ENCODE results near the gene PPARD. TPM values are rescaled to one million over a fixed set of nuclear protein-coding genes. Genes with fewer than 3 reads are reported as not detected.

The PPARD gene
- total RNA-seq, 1 donor from 2014 or later: 4.9 TPM

DNA sequence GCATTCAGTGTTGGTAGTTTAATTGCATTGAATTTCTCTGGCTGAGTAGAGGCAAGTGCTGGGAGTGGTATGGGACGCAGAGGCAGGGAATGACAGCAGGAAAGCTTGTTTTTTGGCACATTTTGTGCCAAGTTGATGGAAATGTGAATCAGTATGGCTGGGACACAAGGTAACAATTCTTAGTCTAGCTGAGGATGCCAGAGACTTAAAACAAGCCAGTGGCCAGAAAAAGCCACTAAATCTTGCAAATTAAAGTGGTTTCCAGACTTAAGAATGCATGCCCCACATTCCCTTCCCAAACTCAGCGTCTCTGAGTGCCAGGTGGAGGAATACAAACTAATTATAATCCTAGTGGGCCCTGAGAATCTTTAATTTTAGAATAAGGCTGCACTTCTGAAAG is 35.9 kb downstream of the PPARD start:
- Histone ChIP-seq H3K79me2 (ENCODE audit: low read depth) (no peaks in the 10 kb centered on the region), H3K4me3 (no peak overlapping the region), H3F3A (ENCODE audit: low read depth) (no peaks in the 10 kb centered on the region), H3K4me1 (no peaks in the 10 kb centered on the region), H3K9ac (no peak overlapping the region), H3K9me3 (ENCODE audit: low read depth) (no peaks in the 10 kb centered on the region), H3K27me3 (no peaks in the 10 kb centered on the region), H3K36me3 (no peaks in the 10 kb centered on the region), H2AFZ (replicated peaks) (no peak overlapping the region), H3K27ac (no peak overlapping the region), H3K4me2 (no peak overlapping the region), H4K20me1 (ENCODE audit: low read depth) (no peaks in the 10 kb centered on the region)
- DNase-seq (ENCODE audit: low spot score): no peak
- H3K4me3 Mint-ChIP-seq: no peak overlapping the region
- H3K27me3 Mint-ChIP-seq (ENCODE audit: insufficient read depth, low read depth): peaks cover 5% of the 10 kb centered on the region
- no peak overlapping the region for H3K27ac Mint-ChIP-seq
- peaks cover 2% of the 10 kb centered on the region for H3K4me1 Mint-ChIP-seq
- TF ChIP-seq EZH2phosphoT487 (IDR thresholded peaks at IDR 0.05): no peak
- TF ChIP-seq, protein P1, sequence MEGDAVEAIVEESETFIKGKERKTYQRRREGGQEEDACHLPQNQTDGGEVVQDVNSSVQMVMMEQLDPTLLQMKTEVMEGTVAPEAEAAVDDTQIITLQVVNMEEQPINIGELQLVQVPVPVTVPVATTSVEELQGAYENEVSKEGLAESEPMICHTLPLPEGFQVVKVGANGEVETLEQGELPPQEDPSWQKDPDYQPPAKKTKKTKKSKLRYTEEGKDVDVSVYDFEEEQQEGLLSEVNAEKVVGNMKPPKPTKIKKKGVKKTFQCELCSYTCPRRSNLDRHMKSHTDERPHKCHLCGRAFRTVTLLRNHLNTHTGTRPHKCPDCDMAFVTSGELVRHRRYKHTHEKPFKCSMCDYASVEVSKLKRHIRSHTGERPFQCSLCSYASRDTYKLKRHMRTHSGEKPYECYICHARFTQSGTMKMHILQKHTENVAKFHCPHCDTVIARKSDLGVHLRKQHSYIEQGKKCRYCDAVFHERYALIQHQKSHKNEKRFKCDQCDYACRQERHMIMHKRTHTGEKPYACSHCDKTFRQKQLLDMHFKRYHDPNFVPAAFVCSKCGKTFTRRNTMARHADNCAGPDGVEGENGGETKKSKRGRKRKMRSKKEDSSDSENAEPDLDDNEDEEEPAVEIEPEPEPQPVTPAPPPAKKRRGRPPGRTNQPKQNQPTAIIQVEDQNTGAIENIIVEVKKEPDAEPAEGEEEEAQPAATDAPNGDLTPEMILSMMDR (IDR thresholded peaks at IDR 0.05): no peak
- no peak for TF ChIP-seq EZH2 (IDR thresholded peaks at IDR 0.05)
- peaks cover 8% of the 10 kb centered on the region for H3K36me3 Mint-ChIP-seq
- H3K9me3 Mint-ChIP-seq: peaks cover 4% of the 10 kb centered on the region

DNA sequence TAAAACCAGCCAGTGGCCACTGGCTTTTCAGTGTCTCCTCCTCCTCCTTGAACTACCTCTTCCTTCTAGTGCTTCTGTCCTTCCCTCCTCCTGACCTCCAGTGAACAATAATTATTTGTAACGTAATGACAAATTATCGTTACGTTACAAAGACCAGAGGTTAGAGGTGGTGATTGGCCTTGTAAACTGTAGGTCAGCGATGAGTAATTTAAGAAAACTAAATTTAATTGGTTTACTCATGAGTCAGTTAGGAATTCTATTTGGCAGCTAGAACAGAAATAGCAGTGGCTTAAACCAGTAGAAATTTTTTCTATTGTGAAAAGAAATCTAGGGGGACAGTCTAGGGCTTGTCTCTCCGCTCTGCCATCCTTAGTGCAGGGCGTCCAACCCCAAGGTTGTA is 38.8 kb downstream of the PPARD start:
- H4K20me1 ChIP-seq (ENCODE audit: low read depth): no peaks in the 10 kb centered on the region
- no peaks in the 10 kb centered on the region for H3K9me3 ChIP-seq (ENCODE audit: low read depth)
- peaks cover 3% of the 10 kb centered on the region for H3K4me1 ChIP-seq
- Mint-ChIP-seq H3K27ac (no peak overlapping the region), H3K36me3 (peaks cover 11% of the 10 kb centered on the region), H3K27me3 (ENCODE audit: insufficient read depth, low read depth) (no peaks in the 10 kb centered on the region), H3K9me3 (peaks cover 7% of the 10 kb centered on the region), H3K4me1 (peaks cover 8% of the 10 kb centered on the region), H3K4me3 (no peak overlapping the region)
- H3K4me3 ChIP-seq: no peak overlapping the region
- H3K9ac ChIP-seq: no peak overlapping the region
- no peak overlapping the region for H3K27ac ChIP-seq
- no peak overlapping the region for H3K4me2 ChIP-seq
- no peaks in the 10 kb centered on the region for H3K79me2 ChIP-seq (ENCODE audit: low read depth)
- H3K27me3 ChIP-seq: no peaks in the 10 kb centered on the region
- DNase-seq (ENCODE audit: low spot score): no peak
- peaks cover 3% of the 10 kb centered on the region for H3F3A ChIP-seq (ENCODE audit: low read depth)
- H2AFZ ChIP-seq (replicated peaks): no peak overlapping the region
- TF ChIP-seq, protein P1 (IDR thresholded peaks at IDR 0.05): no peak
- TF ChIP-seq EZH2phosphoT487 (IDR thresholded peaks at IDR 0.05) (no peak), EZH2 (IDR thresholded peaks at IDR 0.05) (no peak)
- no peaks in the 10 kb centered on the region for H3K36me3 ChIP-seq

DNA sequence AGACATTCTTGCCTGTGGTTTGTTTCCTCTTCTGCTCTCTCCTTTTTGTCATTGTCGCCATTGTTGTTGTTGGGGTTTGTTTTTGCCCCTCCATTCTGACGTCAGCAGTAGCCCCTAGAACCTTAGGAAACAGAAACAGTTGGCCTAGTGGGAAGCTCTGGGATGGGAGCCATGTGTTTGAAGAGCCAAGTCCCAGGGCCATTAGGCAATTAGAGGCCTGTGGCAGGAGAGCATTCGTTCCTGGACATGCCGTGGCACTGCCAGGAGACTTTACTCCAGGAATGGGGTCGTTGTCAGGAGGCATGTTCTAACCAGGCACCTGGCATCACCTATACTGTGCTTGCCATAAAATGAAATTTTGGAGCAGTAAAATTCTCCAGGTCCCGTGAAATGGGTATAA is 39.7 kb downstream of the PPARD start:
- Histone ChIP-seq H3K4me2 (no peak overlapping the region), H3K36me3 (no peaks in the 10 kb centered on the region), H3F3A (ENCODE audit: low read depth) (peaks cover 3% of the 10 kb centered on the region), H4K20me1 (ENCODE audit: low read depth) (no peaks in the 10 kb centered on the region), H3K79me2 (ENCODE audit: low read depth) (no peaks in the 10 kb centered on the region), H3K9me3 (ENCODE audit: low read depth) (no peaks in the 10 kb centered on the region), H3K27me3 (no peaks in the 10 kb centered on the region), H3K4me1 (peaks cover 3% of the 10 kb centered on the region), H2AFZ (replicated peaks) (no peak overlapping the region), H3K9ac (no peak overlapping the region), H3K27ac (no peak overlapping the region), H3K4me3 (no peak overlapping the region)
- Mint-ChIP-seq H3K27me3 (ENCODE audit: insufficient read depth, low read depth) (no peaks in the 10 kb centered on the region), H3K36me3 (peaks cover 13% of the 10 kb centered on the region), H3K4me3 (no peak overlapping the region), H3K9me3 (peaks cover 7% of the 10 kb centered on the region), H3K4me1 (peaks cover 10% of the 10 kb centered on the region), H3K27ac (no peak overlapping the region)
- TF ChIP-seq EZH2 (IDR thresholded peaks at IDR 0.05) (no peak), EZH2phosphoT487 (IDR thresholded peaks at IDR 0.05) (no peak)
- TF ChIP-seq, protein P1 (IDR thresholded peaks at IDR 0.05): no peak
- no peak for DNase-seq (ENCODE audit: low spot score)
